Hepatocyte (in vitro differentiated cells): Measurements from ENCODE around the gene SLC25A44. TPM values are rescaled to one million over a fixed set of nuclear protein-coding genes. Genes with fewer than 3 reads are reported as not detected.

Source experiments
- DNase-seq: peaks from one replicate; pipeline ENCODE4 v3.0.0-alpha.2; 2016; ENCODE audit warnings: low spot score
- H2AFZ ChIP-seq: fragments of 200-600 bp; sonication (generic); 2 replicates; pipeline ENCODE4 v1.6.0; 2016; ENCODE audit warnings: antibody characterized with exemption, mild to moderate bottlenecking
- H3K27ac ChIP-seq: fragments of 200-600 bp; sonication (generic); 2 replicates; pipeline ENCODE4 v1.5.1; 2016; ENCODE audit warnings: mild to moderate bottlenecking
- H3K27me3 ChIP-seq: fragments of 200-600 bp; sonication (generic); 2 replicates; pipeline ENCODE4 v1.6.1; 2016
- H3K36me3 ChIP-seq: fragments of 200-600 bp; sonication (generic); replicated peaks from 2 replicates; pipeline ENCODE4 v1.5.1; 2016; ENCODE audit warnings: low read depth; ENCODE audit not compliant: insufficient read depth
- H3K4me1 ChIP-seq: fragments of 200-600 bp; sonication (generic); 2 replicates; pipeline ENCODE4 v1.5.1; 2016; ENCODE audit warnings: mild to moderate bottlenecking, moderate library complexity; ENCODE audit not compliant: insufficient read depth
- H3K4me2 ChIP-seq: fragments of 200-600 bp; sonication (generic); 2 replicates; pipeline ENCODE4 v1.6.0; 2016
- H3K4me3 ChIP-seq: fragments of 200-600 bp; sonication (generic); 2 replicates; pipeline ENCODE4 v1.5.1; 2016; ENCODE audit warnings: mild to moderate bottlenecking
- H3K79me2 ChIP-seq: fragments of 200-600 bp; sonication (generic); 2 replicates; pipeline ENCODE4 v1.6.0; 2017; ENCODE audit warnings: mild to moderate bottlenecking
- H3K9me2 ChIP-seq: fragments of 200-600 bp; sonication (generic); replicated peaks from 2 replicates; pipeline ENCODE4 v1.6.0; 2017; ENCODE audit warnings: mild to moderate bottlenecking; ENCODE audit not compliant: insufficient read depth
- H3K9me3 ChIP-seq: fragments of 200-600 bp; sonication (generic); 2 replicates; pipeline ENCODE4 v1.5.1; 2016; ENCODE audit warnings: low read depth, mild to moderate bottlenecking
- H4K20me1 ChIP-seq: fragments of 200-600 bp; sonication (generic); 2 replicates; pipeline ENCODE4 v1.6.0; 2016; ENCODE audit warnings: mild to moderate bottlenecking; ENCODE audit not compliant: insufficient read depth, poor library complexity, severe bottlenecking
- CTCF ChIP-seq: fragments of 200-600 bp; sonication (generic); IDR thresholded peaks from 2 replicates; pipeline ENCODE4 v1.5.1; 2016; ENCODE audit warnings: antibody characterized with exemption, mild to moderate bottlenecking; ENCODE audit not compliant: poor library complexity
- EZH2 ChIP-seq: fragments of 200-600 bp; sonication (generic); IDR thresholded peaks from 2 replicates; pipeline ENCODE4 v1.6.1; 2016; ENCODE audit warnings: antibody characterized with exemption, mild to moderate bottlenecking, borderline replicate concordance
- EZH2phosphoT487 ChIP-seq: fragments of 200-600 bp; sonication (generic); IDR thresholded peaks from one replicate; pipeline ENCODE4 v1.6.1; 2018; ENCODE audit warnings: antibody characterized with exemption, mild to moderate bottlenecking, low read depth, moderate library complexity; ENCODE audit not compliant: unreplicated experiment, severe bottlenecking
- WGBS: methylation state at CpG from one replicate; pipeline ENCODE4 v1.1.6; 2016; ENCODE audit warnings: low lambda C conversion rate; ENCODE audit errors: missing lambda C conversion rate; 5-methylcytosine and 5-hydroxymethylcytosine counted together
- polyA plus RNA-seq: library from polyadenylated mRNA; unstranded; fragments of >200 nt; fragmentation: Nextera tagmentation; extraction: Ambion mirVana; gene quantifications from 2 replicates; pipeline ENCODE4 v1.2.1, GENCODE V29; 2016
- total RNA-seq: library from RNA; depleted of rRNA; stranded (reverse); fragments of >200 nt; gene quantifications from 2 replicates; pipeline ENCODE4 v1.2.3, GENCODE V29; 2014

The SLC25A44 gene
- total and polyA plus RNA-seq, 2 experiments from 2014 or later, result 16.9 to 19.3 TPM

DNA sequence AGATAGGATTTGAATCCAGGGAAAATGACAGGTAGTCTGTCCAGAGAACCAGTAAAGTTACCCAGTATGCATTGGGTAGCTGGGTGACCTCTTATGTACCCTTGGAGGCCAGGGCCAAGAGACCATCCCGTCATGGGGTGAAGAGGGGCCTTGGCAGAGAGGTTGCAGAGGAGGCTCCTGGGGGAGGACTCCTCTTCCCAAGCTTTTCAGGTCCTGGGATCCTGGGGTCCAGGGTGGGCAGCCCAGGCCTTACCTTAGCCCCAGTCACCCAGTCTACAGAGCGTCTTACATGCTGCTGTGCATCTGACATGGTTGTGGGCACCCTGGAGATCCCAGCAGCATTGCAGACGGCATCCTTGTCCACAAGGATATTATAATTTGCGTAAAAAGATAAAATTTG, 32.9 kb downstream of the SLC25A44 start:
- Histone ChIP-seq H3K9me2 (no peaks in the 10 kb centered on the region), H3K79me2 (peaks cover 3% of the 10 kb centered on the region), H4K20me1 (no peaks in the 10 kb centered on the region), H3K4me1 (no peaks in the 10 kb centered on the region), H3K9me3 (no peaks in the 10 kb centered on the region), H3K36me3 (no peaks in the 10 kb centered on the region), H3K4me2 (no peak overlapping the region), H3K27ac (no peak overlapping the region), H3K4me3 (no peak overlapping the region), H2AFZ (no peak overlapping the region), H3K27me3 (no peaks in the 10 kb centered on the region)
- WGBS, result 95% methylated on average over 4 of the region's 4 CpGs
- no peak for DNase-seq
- TF ChIP-seq EZH2, result no peak
- no peak for TF ChIP-seq EZH2phosphoT487
- TF ChIP-seq CTCF, result no peak

GRCh38 chr1:156228501-156228900, 34.6 kb downstream of the SLC25A44 start:
- no peak for DNase-seq
- 91% methylated on average over 7 of the region's 7 CpGs for WGBS
- Histone ChIP-seq H3K9me2 (no peaks in the 10 kb centered on the region), H3K27ac (no peak overlapping the region), H2AFZ (no peak overlapping the region), H3K4me2 (no peak overlapping the region), H3K36me3 (no peaks in the 10 kb centered on the region), H3K9me3 (no peaks in the 10 kb centered on the region), H3K4me3 (no peak overlapping the region), H3K4me1 (no peaks in the 10 kb centered on the region), H4K20me1 (no peaks in the 10 kb centered on the region), H3K79me2 (peaks cover 3% of the 10 kb centered on the region), H3K27me3 (no peaks in the 10 kb centered on the region)
- TF ChIP-seq CTCF (no peak), EZH2 (no peak), EZH2phosphoT487 (no peak)

DNA sequence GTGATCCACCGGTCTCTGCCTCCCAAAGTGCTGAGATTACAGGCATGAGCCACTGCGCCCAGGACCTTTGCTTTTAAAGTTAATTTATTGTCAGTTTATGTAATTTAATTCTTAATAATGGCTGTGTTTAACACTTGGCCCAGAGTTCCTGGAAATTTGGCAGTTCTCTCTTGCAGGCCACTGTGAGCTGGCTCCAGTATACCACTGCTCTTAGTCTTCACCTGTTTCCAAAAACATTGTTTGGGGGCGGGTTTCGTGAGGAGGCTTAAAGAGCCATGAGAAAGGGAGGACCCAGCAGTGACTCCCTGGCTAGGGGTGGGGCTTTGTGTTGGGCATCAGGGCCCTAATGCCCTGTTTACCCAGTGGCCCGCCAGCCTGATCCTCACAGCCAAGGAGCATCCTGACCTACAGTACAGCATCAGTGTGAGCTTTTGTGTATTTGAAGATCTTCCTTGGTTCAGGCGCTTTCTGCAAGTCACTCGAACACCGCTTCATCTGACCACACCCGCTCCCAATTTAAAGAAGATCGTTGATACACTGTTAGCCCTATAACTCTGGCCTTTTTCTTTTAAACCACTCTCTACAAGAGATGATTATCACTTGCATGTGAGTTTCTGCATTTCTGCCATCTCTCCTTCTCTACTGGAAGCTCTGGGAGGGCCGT, 36.0 kb downstream of the SLC25A44 start:
- Histone ChIP-seq H3K4me2 (no peak overlapping the region), H3K4me1 (no peaks in the 10 kb centered on the region), H3K79me2 (peaks cover 3% of the 10 kb centered on the region), H3K36me3 (no peaks in the 10 kb centered on the region), H2AFZ (no peak overlapping the region), H3K27me3 (no peaks in the 10 kb centered on the region), H3K27ac (no peak overlapping the region), H3K9me3 (no peaks in the 10 kb centered on the region), H3K9me2 (no peaks in the 10 kb centered on the region), H4K20me1 (no peaks in the 10 kb centered on the region), H3K4me3 (no peak overlapping the region)
- no peak for DNase-seq
- 94% methylated on average over 11 of the region's 11 CpGs for WGBS
- no peak for TF ChIP-seq EZH2
- TF ChIP-seq CTCF, result no peak
- TF ChIP-seq EZH2phosphoT487, result no peak
